ENCODE data around the gene FOXO3.

The FOXO3 gene

DNA sequence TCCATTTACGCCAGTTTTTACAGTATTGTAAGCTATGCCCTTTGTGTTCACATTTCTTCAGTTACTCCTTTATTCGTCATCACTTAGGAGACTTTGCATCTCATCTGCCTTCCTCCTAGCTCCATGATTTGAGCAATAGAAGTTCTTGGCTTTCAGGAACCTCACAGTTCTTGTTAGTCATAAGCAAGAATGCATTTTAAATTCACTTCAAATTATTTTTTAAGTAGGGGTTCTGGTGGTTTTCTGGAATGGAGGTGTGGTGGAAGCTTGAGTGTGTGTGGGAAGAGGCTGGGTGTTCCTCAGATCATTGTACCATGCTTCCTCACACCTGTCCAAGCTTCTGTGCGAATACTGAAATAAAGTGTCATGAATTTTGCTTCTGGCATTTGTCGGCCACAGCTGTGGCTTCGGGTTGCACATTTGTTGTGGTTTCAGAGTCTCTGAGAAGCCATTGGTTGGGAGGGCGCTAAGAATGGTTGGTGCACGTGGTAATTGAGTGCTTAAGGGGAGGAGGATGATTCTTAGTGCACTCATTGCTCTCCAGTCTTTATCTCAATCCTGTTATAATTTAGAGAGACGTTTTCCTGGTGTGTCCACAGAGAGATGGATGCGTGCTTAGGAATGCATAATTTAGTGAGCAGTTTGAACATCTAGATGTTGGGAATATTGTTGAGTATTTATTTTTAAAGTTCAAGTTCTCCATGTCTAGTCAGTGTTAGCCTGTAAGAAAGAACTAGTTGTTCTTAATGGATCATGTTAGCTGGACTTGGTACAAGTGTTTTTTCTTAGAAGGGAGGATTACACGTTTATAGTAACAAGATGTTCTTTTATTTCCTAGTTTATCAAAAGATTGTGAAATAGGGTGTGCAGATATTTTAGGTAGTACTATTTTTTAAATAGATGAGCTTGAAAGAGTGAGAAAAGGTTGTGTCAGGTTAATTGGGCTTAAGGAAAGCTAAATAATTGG, 31.9 kb downstream of the FOXO3 start:
- no peaks in the 10 kb centered on the region for H3K9me3 Mint-ChIP-seq
- ATAC-seq (peak; percentile 87), DNase-seq (peak; percentile 48)
- peaks cover 68% of the 10 kb centered on the region for H3K4me1 Mint-ChIP-seq
- H3K36me3 Mint-ChIP-seq (ENCODE audit: low read depth): no peaks in the 10 kb centered on the region
- H3K27me3 Mint-ChIP-seq: no peaks in the 10 kb centered on the region
- H3K4me3 Mint-ChIP-seq: peak overlapping the region; percentile 44
- peak overlapping the region; percentile 25 for H3K27ac Mint-ChIP-seq

- ATAC-seq (no peak), DNase-seq (no peak)
- no peak overlapping the region for H3K27ac Mint-ChIP-seq
- peaks cover 64% of the 10 kb centered on the region for H3K4me1 Mint-ChIP-seq
- no peak overlapping the region for H3K4me3 Mint-ChIP-seq
- H3K36me3 Mint-ChIP-seq (ENCODE audit: low read depth): no peaks in the 10 kb centered on the region
- no peaks in the 10 kb centered on the region for H3K9me3 Mint-ChIP-seq
- H3K27me3 Mint-ChIP-seq: no peaks in the 10 kb centered on the region
Measured at GRCh38 chr6:108594151-108594550, 33.4 kb downstream of the FOXO3 start.

- Mint-ChIP-seq H3K27ac (no peak overlapping the region), H3K4me3 (no peak overlapping the region)
Measured at GRCh38 chr6:108594640-108595039, 33.9 kb downstream of the FOXO3 start.

GRCh38 chr6:108596956-108597355, 36.2 kb downstream of the FOXO3 start:
- no peaks in the 10 kb centered on the region for H3K9me3 Mint-ChIP-seq
- no peaks in the 10 kb centered on the region for H3K27me3 Mint-ChIP-seq
- no peaks in the 10 kb centered on the region for H3K36me3 Mint-ChIP-seq (ENCODE audit: low read depth)
- ATAC-seq (no peak), DNase-seq (no peak)
- no peak overlapping the region for H3K27ac Mint-ChIP-seq
- H3K4me1 Mint-ChIP-seq: peaks cover 48% of the 10 kb centered on the region
- H3K4me3 Mint-ChIP-seq: no peak overlapping the region

More at GRCh38 chr6:108594640-108595039, 33.9 kb downstream of the FOXO3 start:
- Mint-ChIP-seq H3K27me3 (no peaks in the 10 kb centered on the region), H3K9me3 (no peaks in the 10 kb centered on the region), H3K4me1 (peaks cover 61% of the 10 kb centered on the region), H3K36me3 (ENCODE audit: low read depth) (no peaks in the 10 kb centered on the region)
- DNase-seq (no peak), ATAC-seq (no peak)

- H3K9me3 Mint-ChIP-seq: no peaks in the 10 kb centered on the region
- peaks cover 40% of the 10 kb centered on the region for H3K4me1 Mint-ChIP-seq
- no peak for ATAC-seq
- H3K27me3 Mint-ChIP-seq: no peaks in the 10 kb centered on the region
- DNase-seq: no peak
- H3K4me3 Mint-ChIP-seq: no peak overlapping the region
- no peaks in the 10 kb centered on the region for H3K36me3 Mint-ChIP-seq (ENCODE audit: low read depth)
- H3K27ac Mint-ChIP-seq: peak overlapping the region; percentile 74
Measured at GRCh38 chr6:108597572-108598304, 37.0 kb downstream of the FOXO3 start.

DNA sequence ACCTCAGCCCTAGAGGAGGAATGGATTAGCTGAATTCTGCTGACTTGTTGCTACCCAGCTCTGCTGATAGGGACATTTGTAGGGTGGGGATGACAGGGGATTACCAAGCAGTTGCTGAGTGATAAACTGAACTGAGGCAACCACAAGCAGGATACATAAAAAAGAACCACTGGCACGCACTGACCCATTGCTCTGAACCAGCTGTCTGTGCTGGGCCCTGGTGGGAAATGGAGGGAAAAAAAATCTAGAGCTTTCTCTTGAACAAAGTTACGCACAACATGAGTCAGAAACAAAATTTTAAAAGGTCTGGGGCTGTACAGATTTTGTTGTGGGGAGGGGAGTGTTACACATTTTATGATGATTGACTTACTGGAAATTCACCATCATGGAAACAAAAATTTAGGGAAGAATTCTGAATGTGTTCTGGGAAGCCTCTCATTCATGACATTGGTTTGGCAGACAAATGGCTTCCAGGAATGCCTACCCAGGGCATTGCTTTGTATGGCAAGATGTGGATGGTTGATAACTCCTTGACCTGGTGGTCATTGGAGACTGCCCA, 37.7 kb downstream of the FOXO3 start:
- H3K27ac Mint-ChIP-seq: peak overlapping the region; percentile 74
- DNase-seq (no peak), ATAC-seq (peak; percentile 92)
- H3K4me1 Mint-ChIP-seq: peaks cover 34% of the 10 kb centered on the region
- H3K4me3 Mint-ChIP-seq: no peak overlapping the region
- H3K27me3 Mint-ChIP-seq: no peaks in the 10 kb centered on the region
- no peaks in the 10 kb centered on the region for H3K36me3 Mint-ChIP-seq (ENCODE audit: low read depth)
- no peaks in the 10 kb centered on the region for H3K9me3 Mint-ChIP-seq

DNA sequence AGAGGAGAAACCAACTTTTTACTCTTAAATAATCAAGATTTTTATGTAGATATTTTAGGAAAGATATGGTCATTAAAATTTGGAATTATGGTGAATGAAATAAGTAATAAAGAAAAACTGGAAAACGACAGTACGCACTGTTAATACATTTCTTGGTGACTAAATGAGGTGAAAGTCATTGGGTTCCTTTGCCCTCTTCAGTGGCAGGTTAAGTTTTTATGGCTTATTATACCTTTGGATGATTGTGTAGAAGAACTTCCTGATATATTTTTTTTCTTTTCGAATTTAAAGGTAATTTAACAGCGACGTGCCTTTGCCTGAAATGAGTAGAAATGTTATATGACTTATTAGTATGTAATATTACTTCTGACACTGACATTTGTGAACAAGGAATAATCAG, 43.4 kb downstream of the FOXO3 start:
- Mint-ChIP-seq H3K36me3 (ENCODE audit: low read depth) (no peaks in the 10 kb centered on the region), H3K27me3 (no peaks in the 10 kb centered on the region), H3K4me1 (peaks cover 11% of the 10 kb centered on the region), H3K4me3 (no peak overlapping the region), H3K27ac (no peak overlapping the region), H3K9me3 (no peaks in the 10 kb centered on the region)
- ATAC-seq (no peak), DNase-seq (no peak)

GRCh38 chr6:108606250-108606690, 45.6 kb downstream of the FOXO3 start:
- Mint-ChIP-seq H3K27me3 (no peaks in the 10 kb centered on the region), H3K4me3 (no peak overlapping the region), H3K9me3 (no peaks in the 10 kb centered on the region), H3K4me1 (peaks cover 21% of the 10 kb centered on the region), H3K27ac (no peak overlapping the region), H3K36me3 (ENCODE audit: low read depth) (no peaks in the 10 kb centered on the region)
- ATAC-seq (no peak), DNase-seq (no peak)

DNA sequence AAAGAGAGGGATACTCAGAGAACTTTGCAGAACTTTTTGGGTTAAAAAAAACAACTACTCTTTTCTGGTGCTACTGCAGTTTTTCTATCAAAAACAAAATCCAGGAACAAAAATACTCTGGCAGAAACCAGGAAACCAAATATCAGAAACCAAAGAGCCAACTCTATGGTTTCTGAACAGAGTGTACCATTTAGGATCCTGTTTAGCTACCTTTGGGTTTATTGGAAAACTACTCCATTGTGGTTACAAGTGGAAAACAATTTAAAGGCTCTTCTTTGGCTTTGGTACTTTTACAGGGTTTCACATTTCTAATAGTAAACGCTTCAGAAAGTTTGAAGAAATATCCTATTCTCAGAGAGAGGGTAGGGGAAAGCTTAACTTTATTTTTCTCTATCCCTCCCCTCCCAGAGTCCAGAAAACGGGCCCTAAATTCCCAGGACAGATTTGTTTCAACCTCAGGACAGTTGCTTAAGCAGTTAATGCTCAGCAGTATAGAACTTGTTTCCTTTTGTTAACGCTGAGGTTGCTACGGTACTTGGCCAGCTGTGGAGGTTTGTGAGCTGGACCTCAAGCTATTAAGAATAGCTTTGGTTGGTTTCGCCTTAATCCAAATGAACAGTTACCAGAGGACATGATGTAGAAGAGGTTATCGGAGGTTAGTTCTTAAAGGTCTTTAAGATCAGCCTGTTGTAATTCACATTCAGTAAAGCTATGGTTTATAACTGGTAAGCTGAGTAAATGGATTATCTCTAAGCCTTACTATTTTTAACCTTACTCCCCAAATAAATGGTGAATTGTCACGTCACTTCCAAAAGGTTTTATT, 47.9 kb downstream of the FOXO3 start:
- Mint-ChIP-seq H3K36me3 (ENCODE audit: low read depth) (peaks cover 4% of the 10 kb centered on the region), H3K27ac (no peak overlapping the region), H3K4me1 (peaks cover 21% of the 10 kb centered on the region), H3K27me3 (no peaks in the 10 kb centered on the region), H3K9me3 (peaks cover 14% of the 10 kb centered on the region), H3K4me3 (no peak overlapping the region)
- DNase-seq (no peak), ATAC-seq (no peak)

GRCh38 chr6:108609276-108609769, 48.6 kb downstream of the FOXO3 start:
- no peak for ATAC-seq

GRCh38 chr6:108610270-108610839, 49.6 kb downstream of the FOXO3 start:
- DNase-seq (no peak), ATAC-seq (no peak)
- Mint-ChIP-seq H3K4me1 (peaks cover 21% of the 10 kb centered on the region), H3K9me3 (peaks cover 16% of the 10 kb centered on the region), H3K4me3 (no peak overlapping the region), H3K27me3 (no peaks in the 10 kb centered on the region), H3K36me3 (ENCODE audit: low read depth) (peaks cover 4% of the 10 kb centered on the region), H3K27ac (no peak overlapping the region)

More at GRCh38 chr6:108609276-108609769, 48.6 kb downstream of the FOXO3 start:
- Mint-ChIP-seq H3K36me3 (ENCODE audit: low read depth) (peaks cover 4% of the 10 kb centered on the region), H3K27ac (no peak overlapping the region), H3K4me3 (no peak overlapping the region), H3K4me1 (peaks cover 21% of the 10 kb centered on the region), H3K27me3 (no peaks in the 10 kb centered on the region), H3K9me3 (peaks cover 16% of the 10 kb centered on the region)
- no peak for DNase-seq

DNA sequence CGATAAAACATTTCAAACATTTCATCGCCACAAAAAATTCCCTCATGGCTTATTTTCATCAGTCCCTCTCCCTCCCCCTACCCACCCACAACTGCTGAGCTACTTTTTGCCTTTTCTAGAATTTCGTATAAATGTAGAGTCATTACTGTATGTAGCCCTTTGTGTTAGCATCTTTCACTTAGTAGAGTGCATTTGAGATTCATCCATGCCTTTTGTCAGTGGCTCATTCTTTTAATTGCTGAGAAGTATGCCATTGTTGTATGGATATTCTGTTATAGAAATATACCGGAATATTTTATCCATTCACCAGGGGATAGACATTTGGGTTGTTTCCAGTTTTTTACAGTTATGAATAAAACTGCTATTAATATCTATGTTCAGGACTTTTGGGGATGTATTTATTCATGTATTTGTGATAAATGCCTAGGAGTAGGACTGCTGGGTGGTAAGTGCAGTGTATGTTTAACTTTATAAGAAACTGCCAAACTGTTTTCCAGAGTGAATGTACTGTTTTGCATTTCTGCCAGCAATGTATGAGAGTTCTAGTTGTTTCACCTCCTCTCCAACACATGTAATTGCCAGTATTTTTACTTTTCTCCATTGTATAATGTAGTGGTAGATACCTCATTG, 50.4 kb downstream of the FOXO3 start:
- DNase-seq (no peak), ATAC-seq (no peak)
- no peaks in the 10 kb centered on the region for H3K27me3 Mint-ChIP-seq

DNA sequence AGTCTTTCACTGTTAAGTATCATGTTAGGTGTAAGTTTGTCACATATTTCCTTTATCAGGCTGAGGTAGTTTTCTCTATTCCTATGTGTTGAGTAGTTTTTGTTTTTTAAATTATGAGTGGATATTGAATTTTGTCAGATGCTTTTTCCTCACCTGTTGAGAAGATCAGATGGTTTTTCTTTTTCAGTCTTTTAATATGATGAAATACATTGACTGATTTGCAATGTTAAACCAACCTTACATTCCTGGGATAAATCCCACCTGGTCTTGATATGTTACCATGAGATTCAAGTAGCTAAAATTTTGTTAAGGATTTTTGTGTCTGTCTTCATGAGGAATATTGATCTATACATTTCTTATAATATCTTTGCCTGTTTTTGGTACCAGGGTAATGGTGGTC, 52.1 kb downstream of the FOXO3 start:
- no peaks in the 10 kb centered on the region for H3K27me3 Mint-ChIP-seq
- no peak overlapping the region for H3K4me3 Mint-ChIP-seq
- H3K9me3 Mint-ChIP-seq: peaks cover 16% of the 10 kb centered on the region
- H3K36me3 Mint-ChIP-seq (ENCODE audit: low read depth): peaks cover 4% of the 10 kb centered on the region
- DNase-seq: no peak
- H3K4me1 Mint-ChIP-seq: peaks cover 22% of the 10 kb centered on the region
- H3K27ac Mint-ChIP-seq: no peak overlapping the region
- ATAC-seq: no peak

More for the DNA sequence above, 50.4 kb downstream of the FOXO3 start:
- Mint-ChIP-seq H3K27ac (no peak overlapping the region), H3K36me3 (ENCODE audit: low read depth) (peaks cover 4% of the 10 kb centered on the region), H3K9me3 (peaks cover 16% of the 10 kb centered on the region), H3K4me3 (no peak overlapping the region), H3K4me1 (peaks cover 21% of the 10 kb centered on the region)
